Measurements from ENCODE around the gene TIPARP.

GRCh38 chr3:156727519-156728205 is 53.3 kb downstream of the TIPARP start:
- TF ChIP-seq, protein P1, sequence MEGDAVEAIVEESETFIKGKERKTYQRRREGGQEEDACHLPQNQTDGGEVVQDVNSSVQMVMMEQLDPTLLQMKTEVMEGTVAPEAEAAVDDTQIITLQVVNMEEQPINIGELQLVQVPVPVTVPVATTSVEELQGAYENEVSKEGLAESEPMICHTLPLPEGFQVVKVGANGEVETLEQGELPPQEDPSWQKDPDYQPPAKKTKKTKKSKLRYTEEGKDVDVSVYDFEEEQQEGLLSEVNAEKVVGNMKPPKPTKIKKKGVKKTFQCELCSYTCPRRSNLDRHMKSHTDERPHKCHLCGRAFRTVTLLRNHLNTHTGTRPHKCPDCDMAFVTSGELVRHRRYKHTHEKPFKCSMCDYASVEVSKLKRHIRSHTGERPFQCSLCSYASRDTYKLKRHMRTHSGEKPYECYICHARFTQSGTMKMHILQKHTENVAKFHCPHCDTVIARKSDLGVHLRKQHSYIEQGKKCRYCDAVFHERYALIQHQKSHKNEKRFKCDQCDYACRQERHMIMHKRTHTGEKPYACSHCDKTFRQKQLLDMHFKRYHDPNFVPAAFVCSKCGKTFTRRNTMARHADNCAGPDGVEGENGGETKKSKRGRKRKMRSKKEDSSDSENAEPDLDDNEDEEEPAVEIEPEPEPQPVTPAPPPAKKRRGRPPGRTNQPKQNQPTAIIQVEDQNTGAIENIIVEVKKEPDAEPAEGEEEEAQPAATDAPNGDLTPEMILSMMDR (IDR thresholded peaks at IDR 0.05) = no peak
- TF ChIP-seq POLR2A (IDR thresholded peaks at IDR 0.05) = no peak
